Mesendoderm (in vitro differentiated cells): ENCODE measurements around the gene CEP104.

ENCODE experiments used
- DNase-seq: peaks from one replicate; pipeline ENCODE4 v3.0.0; 2013
- H2AK5ac ChIP-seq: 2 replicates; pipeline ENCODE4 v1.6.1; 2013; ENCODE audit warnings: low read length, inconsistent platforms
- H2BK120ac ChIP-seq: 2 replicates; pipeline ENCODE4 v1.6.1; 2013; ENCODE audit warnings: low read depth, mild to moderate bottlenecking, low read length, moderate library complexity, mixed read lengths
- H2BK15ac ChIP-seq: replicated peaks from 2 replicates; pipeline ENCODE4 v1.6.1; 2013; ENCODE audit warnings: low read depth, mild to moderate bottlenecking, moderate library complexity
- H2BK5ac ChIP-seq: 2 replicates; pipeline ENCODE4 v1.6.1; 2013; ENCODE audit warnings: low read length, inconsistent platforms
- H3K18ac ChIP-seq: 2 replicates; pipeline ENCODE4 v1.6.1; 2013; ENCODE audit warnings: mild to moderate bottlenecking, low read length, mixed read lengths
- H3K23ac ChIP-seq: one replicate; pipeline ENCODE4 v1.6.1; 2013; ENCODE audit warnings: low read length
- H3K27ac ChIP-seq: 2 replicates; pipeline ENCODE4 v1.5.1; 2013; ENCODE audit warnings: low read depth, mild to moderate bottlenecking, inconsistent platforms, low read length, moderate library complexity
- H3K27me3 ChIP-seq: 2 replicates; pipeline ENCODE4 v1.6.1; 2013; ENCODE audit warnings: low read length, control low read depth, mild to moderate bottlenecking, inconsistent platforms; ENCODE audit not compliant: insufficient read depth, poor library complexity
- H3K36me3 ChIP-seq: 2 replicates; pipeline ENCODE4 v1.6.1; 2013; ENCODE audit warnings: low read length, inconsistent platforms; ENCODE audit not compliant: control insufficient read depth, insufficient read depth
- H3K4ac ChIP-seq: one replicate; pipeline ENCODE4 v1.6.1; 2013; ENCODE audit warnings: low read depth, mild to moderate bottlenecking, low read length, moderate library complexity
- H3K4me1 ChIP-seq: 2 replicates; pipeline ENCODE4 v1.6.1; 2013; ENCODE audit warnings: low read depth, low read length, inconsistent platforms; ENCODE audit not compliant: control insufficient read depth
- H3K4me2 ChIP-seq: 2 replicates; pipeline ENCODE4 v1.6.1; 2013; ENCODE audit warnings: low read length
- H3K4me3 ChIP-seq: 2 replicates; pipeline ENCODE4 v1.5.1; 2013; ENCODE audit warnings: mild to moderate bottlenecking, low read length
- H3K56ac ChIP-seq: one replicate; pipeline ENCODE4 v1.6.1; 2013; ENCODE audit warnings: low read length
- H3K79me1 ChIP-seq: 2 replicates; pipeline ENCODE4 v1.6.1; 2013; ENCODE audit warnings: low read length, inconsistent platforms
- H3K79me2 ChIP-seq: 2 replicates; pipeline ENCODE4 v1.6.1; 2013; ENCODE audit warnings: mild to moderate bottlenecking, low read length; ENCODE audit not compliant: control insufficient read depth, insufficient read depth
- H3K9ac ChIP-seq: 2 replicates; pipeline ENCODE4 v1.6.1; 2013; ENCODE audit warnings: low read length, inconsistent platforms
- H4K5ac ChIP-seq: one replicate; pipeline ENCODE4 v1.6.1; 2013; ENCODE audit warnings: low read length
- H4K8ac ChIP-seq: one replicate; pipeline ENCODE4 v1.6.1; 2013; ENCODE audit warnings: low read depth, mild to moderate bottlenecking, control low read depth, low read length, moderate library complexity
- WGBS: extraction: QIAGEN DNeasy Blood & Tissue Kit; methylation state at CpG from one replicate; pipeline ENCODE4 v1.1.7; 2013; ENCODE audit warnings: low lambda C conversion rate, missing lambda C conversion rate; ENCODE audit not compliant: insufficient coverage; ENCODE audit errors: extremely low coverage; 5-methylcytosine and 5-hydroxymethylcytosine counted together

The CEP104 gene

DNA sequence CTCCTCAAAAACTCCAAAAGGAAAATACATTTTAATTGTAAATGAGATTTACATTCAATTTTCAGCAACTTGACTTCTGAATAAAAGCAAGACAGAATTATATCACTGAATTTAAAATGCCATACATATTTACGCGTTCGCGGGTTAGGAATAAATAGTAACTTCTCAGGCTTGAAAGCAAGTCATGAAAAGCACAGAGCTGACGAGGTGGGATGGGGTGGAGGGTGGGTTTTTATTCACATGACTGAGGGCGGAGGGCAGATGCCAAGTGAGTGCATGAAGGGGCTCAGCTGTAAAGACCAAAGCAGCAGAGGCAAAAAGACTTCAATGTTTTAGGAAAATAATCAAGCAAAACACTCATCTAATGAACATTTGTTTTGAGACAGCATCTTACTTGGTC, 5.7 kb downstream of the CEP104 start:
- Histone ChIP-seq H4K5ac (no peak overlapping the region), H3K4me3 (no peak overlapping the region), H3K4me1 (no peaks in the 10 kb centered on the region), H2BK120ac (no peak overlapping the region), H2AK5ac (no peak overlapping the region), H3K4me2 (no peak overlapping the region), H3K36me3 (peaks cover 1% of the 10 kb centered on the region), H3K27ac (no peak overlapping the region), H3K56ac (no peak overlapping the region), H4K8ac (no peak overlapping the region), H3K79me1 (peaks cover 4% of the 10 kb centered on the region), H2BK15ac (no peak overlapping the region), H3K9ac (no peak overlapping the region), H3K79me2 (no peaks in the 10 kb centered on the region), H3K4ac (no peak overlapping the region), H3K23ac (no peak overlapping the region), H3K18ac (no peak overlapping the region), H3K27me3 (no peaks in the 10 kb centered on the region), H2BK5ac (no peak overlapping the region)
- WGBS = no CpG with 5 or more reads among the region's 6 CpGs
- no peak for DNase-seq

- no CpG with 5 or more reads among the region's 12 CpGs for WGBS
- no peak overlapping the region for H3K4me3 ChIP-seq
Observed at GRCh38 chr1:3850857-3851256, 6.2 kb downstream of the CEP104 start.

DNA sequence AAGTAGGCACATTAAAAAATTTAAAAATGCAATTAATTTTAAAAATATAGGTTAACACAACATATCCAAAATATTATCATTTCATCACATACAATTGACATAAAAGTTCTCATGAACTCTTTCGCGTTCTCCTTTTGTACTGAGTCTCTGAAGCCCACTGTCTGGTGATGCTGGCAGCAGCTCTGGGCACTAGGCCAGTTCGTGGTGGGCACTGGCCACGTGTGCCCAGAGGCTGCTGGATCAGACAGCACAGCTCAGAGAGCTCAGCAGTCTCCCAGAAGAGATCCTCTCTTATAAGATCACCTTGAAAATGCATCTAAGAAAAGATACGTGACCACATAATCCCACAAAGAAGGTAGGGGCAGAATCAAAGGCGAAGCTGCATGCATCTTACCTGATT, 9.9 kb downstream of the CEP104 start:
- Histone ChIP-seq H3K4me1 (no peaks in the 10 kb centered on the region), H3K9ac (no peak overlapping the region), H2AK5ac (no peak overlapping the region), H3K79me2 (no peaks in the 10 kb centered on the region), H3K4me3 (no peak overlapping the region), H3K4me2 (no peak overlapping the region), H3K56ac (no peak overlapping the region), H3K79me1 (no peaks in the 10 kb centered on the region), H2BK120ac (no peak overlapping the region), H3K18ac (no peak overlapping the region), H4K8ac (no peak overlapping the region), H3K4ac (no peak overlapping the region), H3K23ac (no peak overlapping the region), H2BK15ac (no peak overlapping the region), H3K27me3 (no peaks in the 10 kb centered on the region), H4K5ac (no peak overlapping the region), H3K36me3 (peaks cover 1% of the 10 kb centered on the region), H3K27ac (no peak overlapping the region), H2BK5ac (no peak overlapping the region)
- WGBS = 100% methylated on average over 2 of the region's 6 CpGs
- DNase-seq = no peak

More at GRCh38 chr1:3850857-3851256, 6.2 kb downstream of the CEP104 start:
- H4K8ac ChIP-seq = no peak overlapping the region
- peaks cover 1% of the 10 kb centered on the region for H3K36me3 ChIP-seq
- no peaks in the 10 kb centered on the region for H3K79me2 ChIP-seq
- no peak overlapping the region for H2BK15ac ChIP-seq
- H2BK5ac ChIP-seq = no peak overlapping the region
- H2AK5ac ChIP-seq = no peak overlapping the region
- H2BK120ac ChIP-seq = no peak overlapping the region
- H3K4me2 ChIP-seq = no peak overlapping the region
- H3K4ac ChIP-seq = no peak overlapping the region
- no peaks in the 10 kb centered on the region for H3K4me1 ChIP-seq
- no peaks in the 10 kb centered on the region for H3K27me3 ChIP-seq
- H3K23ac ChIP-seq = no peak overlapping the region
- H3K27ac ChIP-seq = no peak overlapping the region
- H3K9ac ChIP-seq = no peak overlapping the region
- no peak for DNase-seq
- peaks cover 4% of the 10 kb centered on the region for H3K79me1 ChIP-seq
- no peak overlapping the region for H3K56ac ChIP-seq
- H4K5ac ChIP-seq = no peak overlapping the region
- no peak overlapping the region for H3K18ac ChIP-seq

GRCh38 chr1:3846541-3846940, 10.5 kb downstream of the CEP104 start:
- no peak overlapping the region for H2BK5ac ChIP-seq
- H3K9ac ChIP-seq = no peak overlapping the region
- peaks cover 1% of the 10 kb centered on the region for H3K36me3 ChIP-seq
- no peak overlapping the region for H3K27ac ChIP-seq
- H3K27me3 ChIP-seq = no peaks in the 10 kb centered on the region
- WGBS = no CpG with 5 or more reads among the region's 3 CpGs
- no peak overlapping the region for H3K18ac ChIP-seq
- no peaks in the 10 kb centered on the region for H3K79me1 ChIP-seq
- no peak overlapping the region for H4K8ac ChIP-seq
- no peaks in the 10 kb centered on the region for H3K4me1 ChIP-seq
- DNase-seq = no peak
- no peak overlapping the region for H3K4me2 ChIP-seq
- H2AK5ac ChIP-seq = no peak overlapping the region
- H2BK120ac ChIP-seq = no peak overlapping the region
- H4K5ac ChIP-seq = no peak overlapping the region
- no peak overlapping the region for H2BK15ac ChIP-seq
- H3K79me2 ChIP-seq = no peaks in the 10 kb centered on the region
- no peak overlapping the region for H3K56ac ChIP-seq
- H3K4me3 ChIP-seq = no peak overlapping the region
- H3K4ac ChIP-seq = no peak overlapping the region
- H3K23ac ChIP-seq = no peak overlapping the region

DNA sequence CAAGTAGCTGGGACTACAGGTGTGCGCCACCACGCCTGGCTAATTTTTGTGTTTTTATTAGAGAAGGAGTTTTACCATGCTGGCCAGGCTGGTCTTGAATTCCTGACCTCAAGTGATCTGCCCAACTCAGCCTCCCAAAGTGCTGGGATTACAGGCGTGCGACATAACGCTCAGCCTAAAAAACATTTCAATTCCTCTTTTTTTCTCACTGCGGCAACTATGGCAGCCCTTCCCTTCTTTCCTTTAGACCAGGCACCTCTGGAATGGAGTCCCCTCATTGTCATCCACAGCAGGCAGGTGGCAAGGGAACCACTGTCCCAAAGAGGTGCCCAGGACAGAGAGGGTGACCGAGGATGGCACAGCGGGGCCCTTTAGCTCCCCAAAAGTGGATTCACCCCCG, 14.1 kb downstream of the CEP104 start:
- H3K4me2 ChIP-seq = no peak overlapping the region
- DNase-seq = no peak
- H3K56ac ChIP-seq = no peak overlapping the region
- H4K5ac ChIP-seq = no peak overlapping the region
- peaks cover 1% of the 10 kb centered on the region for H3K36me3 ChIP-seq
- no peak overlapping the region for H3K23ac ChIP-seq
- no peaks in the 10 kb centered on the region for H3K79me2 ChIP-seq
- H3K4me3 ChIP-seq = no peak overlapping the region
- H2BK5ac ChIP-seq = no peak overlapping the region
- no peaks in the 10 kb centered on the region for H3K79me1 ChIP-seq
- no peak overlapping the region for H2BK15ac ChIP-seq
- H4K8ac ChIP-seq = no peak overlapping the region
- no CpG with 5 or more reads among the region's 9 CpGs for WGBS
- no peaks in the 10 kb centered on the region for H3K27me3 ChIP-seq
- no peak overlapping the region for H3K9ac ChIP-seq
- H3K18ac ChIP-seq = no peak overlapping the region
- H2AK5ac ChIP-seq = no peak overlapping the region
- H2BK120ac ChIP-seq = no peak overlapping the region
- no peak overlapping the region for H3K27ac ChIP-seq
- no peak overlapping the region for H3K4ac ChIP-seq
- no peaks in the 10 kb centered on the region for H3K4me1 ChIP-seq

DNA sequence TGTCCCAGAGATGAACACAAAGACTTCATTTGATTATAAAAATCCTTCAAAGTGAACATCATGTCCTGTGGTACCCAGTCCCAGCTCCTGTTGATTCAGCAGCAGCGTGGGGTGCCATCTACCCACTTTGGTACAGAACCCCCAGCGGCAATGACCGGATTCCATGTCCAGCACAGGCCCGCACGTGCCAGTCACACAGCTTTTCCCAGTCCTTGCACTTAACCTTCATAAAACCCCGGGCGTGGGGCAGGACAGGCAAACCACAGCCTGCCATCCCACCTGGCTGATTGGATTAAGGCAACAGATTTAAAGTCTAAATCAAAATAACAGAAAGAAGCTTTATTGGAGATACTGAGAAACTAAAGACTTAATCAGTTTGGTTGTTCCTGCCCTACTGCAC, 15.5 kb downstream of the CEP104 start:
- Histone ChIP-seq H3K4me2 (no peak overlapping the region), H3K9ac (no peak overlapping the region), H2BK15ac (no peak overlapping the region), H4K5ac (no peak overlapping the region), H2AK5ac (no peak overlapping the region), H3K4me1 (no peaks in the 10 kb centered on the region), H4K8ac (no peak overlapping the region), H3K79me2 (no peaks in the 10 kb centered on the region), H3K18ac (no peak overlapping the region), H3K27me3 (no peaks in the 10 kb centered on the region), H3K23ac (no peak overlapping the region), H3K4me3 (no peak overlapping the region), H2BK120ac (no peak overlapping the region), H3K27ac (no peak overlapping the region), H3K56ac (no peak overlapping the region), H3K79me1 (no peaks in the 10 kb centered on the region), H3K36me3 (peaks cover 3% of the 10 kb centered on the region), H3K4ac (no peak overlapping the region), H2BK5ac (no peak overlapping the region)
- no CpG with 5 or more reads among the region's 7 CpGs for WGBS
- no peak for DNase-seq
